K562 (cell line): Measurements from ENCODE around the gene RNF187. TPM values are rescaled to one million over a fixed set of nuclear protein-coding genes. Genes with fewer than 3 reads are reported as not detected.

Source experiments
- CC2D1A ChIP-seq: fragments of 450-650 bp; IDR thresholded peaks from 2 replicates; pipeline ENCODE4 v1.6.1; 2017; ENCODE audit warnings: mild to moderate bottlenecking
- CREBBP ChIP-seq: IDR thresholded peaks from one replicate; pipeline ENCODE4 v1.6.1; 2012; ENCODE audit warnings: low read depth, mild to moderate bottlenecking, control low read depth, inconsistent platforms, low read length
- ETS1 ChIP-seq: conservative IDR thresholded peaks from 2 replicates; pipeline ENCODE4 v1.6.1; 2011; ENCODE audit warnings: low read depth, mild to moderate bottlenecking, low read length; ENCODE audit not compliant: control insufficient read depth
- GTF2E2 ChIP-seq: fragments of 200-800 bp; sonication (Bioruptor generic); IDR thresholded peaks from 2 replicates; pipeline ENCODE4 v1.6.1; 2016; ENCODE audit warnings: missing genetic modification characterization, missing compliant biosample characterization
- MAFG ChIP-seq: fragments of 450-650 bp; conservative IDR thresholded peaks from 2 replicates; pipeline ENCODE4 v1.6.1; 2016; ENCODE audit warnings: missing genetic modification characterization, missing compliant biosample characterization
- NFIX ChIP-seq: fragments of 250-450 bp; sonication (Bioruptor Pico); IDR thresholded peaks from 2 replicates; pipeline ENCODE4 v1.4.0; 2020; ENCODE audit warnings: low read depth, mild to moderate bottlenecking, moderate library complexity
- NFYB ChIP-seq: IDR thresholded peaks from 2 replicates; pipeline ENCODE4 v1.6.1; 2011; ENCODE audit warnings: mild to moderate bottlenecking, moderate library complexity; ENCODE audit not compliant: insufficient read length; ENCODE audit errors: extremely low read depth
- PPARD ChIP-seq: fragments of 250-450 bp; sonication (Bioruptor Pico); IDR thresholded peaks from 2 replicates; pipeline ENCODE4 v1.8.0; 2022; ENCODE audit warnings: inconsistent platforms, mild to moderate bottlenecking, moderate library complexity
- SMAD4 ChIP-seq: fragments of 250-450 bp; sonication (Bioruptor Pico); conservative IDR thresholded peaks from 2 replicates; pipeline ENCODE4 v1.8.0; 2021; ENCODE audit warnings: inconsistent platforms, mild to moderate bottlenecking, moderate library complexity
- SRSF9 ChIP-seq: fragments of 200-400 bp; formaldehyde crosslinking; IDR thresholded peaks from 2 replicates; pipeline ENCODE4 v1.6.1; 2017; ENCODE audit warnings: low read depth, low read length, borderline replicate concordance
- ZNF174 ChIP-seq: fragments of 250-450 bp; sonication (Bioruptor Pico); IDR thresholded peaks from 2 replicates; pipeline ENCODE4 v1.4.0; 2020; ENCODE audit warnings: mild to moderate bottlenecking
- polyA plus RNA-seq, 8 experiments: library from polyadenylated mRNA; depleted of rRNA in 4 of 8; stranded (reverse) in 5 of 8; unstranded in 3 of 8; fragments of >200 nt; fragmentation: Nextera tagmentation in 2 of 8; fragmentation: Illumina TruSeq in 1 of 8; extraction: Ambion mirVana in 2 of 8; extraction: Trizol in 1 of 8; gene quantifications; 2 replicates each; pipeline versions ENCODE4 v1.2.1 to v1.2.3, GENCODE V29; 2011 to 2014; ENCODE audit warnings: inconsistent platforms in 1 of 8, missing spikeins in 1 of 8
- total RNA-seq, 7 experiments: library from RNA; depleted of rRNA in 6 of 7; stranded (reverse); fragments of >200 nt in 6 of 7; fragmentation: Illumina TruSeq in 2 of 7; extraction: Trizol in 2 of 7; gene quantifications; 2 replicates each; pipeline versions ENCODE4 v1.2.1 to v1.2.3, GENCODE V29; 2011 to 2021; ENCODE audit warnings: low replicate concordance in 1 of 7
- TF ChIP-seq, protein P1 (sequence below): fragments of 250-450 bp; sonication (Bioruptor Pico); IDR thresholded peaks from 2 replicates; pipeline ENCODE4 v1.8.0; 2022; ENCODE audit warnings: moderate library complexity, mild to moderate bottlenecking, inconsistent platforms
- TF ChIP-seq, protein P2 (sequence below): fragments of 450-650 bp; IDR thresholded peaks from 2 replicates; pipeline ENCODE4 v1.6.1; 2014; ENCODE audit warnings: low read depth, mild to moderate bottlenecking, moderate library complexity, borderline replicate concordance
- TF ChIP-seq, protein P3 (sequence below): fragments of 250-450 bp; sonication (Bioruptor Pico); IDR thresholded peaks from 2 replicates; pipeline ENCODE4 v1.4.0; 2020
- TF ChIP-seq, protein P4 (sequence below): IDR thresholded peaks from 2 replicates; pipeline ENCODE4 v1.6.1; 2014; ENCODE audit warnings: antibody characterized with exemption

RNF187 gene
- total and polyA plus RNA-seq, 9 of the 15 experiments (the other 6 are each of a cell fraction or from before 2014, with no cell fraction given): 2.3 to 119 (median 41.9) TPM

DNA sequence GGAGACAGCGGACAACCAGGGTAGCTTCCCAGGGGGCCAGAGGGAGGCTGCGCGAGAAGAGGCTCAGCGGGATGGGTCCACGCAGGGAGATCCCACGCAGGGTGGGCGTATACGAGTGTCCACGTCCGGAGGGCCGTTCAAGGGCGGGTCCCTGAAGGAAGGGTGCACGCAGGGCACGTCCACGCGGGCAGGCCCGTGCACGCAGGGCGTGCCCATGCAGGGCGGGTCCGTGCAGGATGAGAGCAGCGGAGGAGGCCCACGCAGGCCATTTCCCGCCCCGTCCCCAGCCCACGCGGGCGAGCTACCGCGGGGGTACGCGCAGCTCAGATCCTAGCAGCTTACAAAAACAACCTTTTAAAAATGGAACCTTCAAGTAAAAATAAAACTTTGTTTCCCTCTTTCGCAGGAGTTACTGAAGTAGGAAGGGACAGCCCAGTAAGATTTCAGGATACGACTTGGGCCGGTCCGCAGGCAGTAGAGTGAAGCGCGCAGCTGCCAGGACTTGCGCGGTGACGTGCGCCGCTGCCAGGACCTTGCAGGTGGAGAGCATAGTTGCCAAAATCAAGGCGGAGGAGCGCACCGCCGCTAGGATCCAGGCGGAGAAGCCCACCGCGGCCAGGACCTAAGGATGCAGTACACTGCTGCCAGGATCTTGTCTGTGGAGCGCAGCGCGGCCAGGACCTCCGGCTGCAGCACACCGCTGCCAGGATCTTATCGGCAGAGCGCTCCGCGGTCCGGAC is 416 bp upstream of the RNF187 start (continued):
- TF ChIP-seq, protein P1, sequence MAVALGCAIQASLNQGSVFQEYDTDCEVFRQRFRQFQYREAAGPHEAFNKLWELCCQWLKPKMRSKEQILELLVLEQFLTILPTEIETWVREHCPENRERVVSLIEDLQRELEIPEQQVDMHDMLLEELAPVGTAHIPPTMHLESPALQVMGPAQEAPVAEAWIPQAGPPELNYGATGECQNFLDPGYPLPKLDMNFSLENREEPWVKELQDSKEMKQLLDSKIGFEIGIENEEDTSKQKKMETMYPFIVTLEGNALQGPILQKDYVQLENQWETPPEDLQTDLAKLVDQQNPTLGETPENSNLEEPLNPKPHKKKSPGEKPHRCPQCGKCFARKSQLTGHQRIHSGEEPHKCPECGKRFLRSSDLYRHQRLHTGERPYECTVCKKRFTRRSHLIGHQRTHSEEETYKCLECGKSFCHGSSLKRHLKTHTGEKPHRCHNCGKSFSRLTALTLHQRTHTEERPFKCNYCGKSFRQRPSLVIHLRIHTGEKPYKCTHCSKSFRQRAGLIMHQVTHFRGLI (CRISPR knock-in tag): no peak
- TF ChIP-seq ETS1 (peak; percentile 32; the same call in 1 of the 2 replicates), SMAD4 (CRISPR knock-in tag) (peak; percentile 69), PPARD (CRISPR knock-in tag) (no peak), CREBBP (no peak), MAFG (no peak), ZNF174 (CRISPR knock-in tag) (no peak), SRSF9 (no peak), NFIX (no peak), NFYB (no peak), GTF2E2 (0 out of 2 replicates have a peak, but pooled peaks have one; percentile 31), CC2D1A (0 out of 2 replicates have a peak, but pooled peaks have one; percentile 48)
- TF ChIP-seq, protein P2, sequence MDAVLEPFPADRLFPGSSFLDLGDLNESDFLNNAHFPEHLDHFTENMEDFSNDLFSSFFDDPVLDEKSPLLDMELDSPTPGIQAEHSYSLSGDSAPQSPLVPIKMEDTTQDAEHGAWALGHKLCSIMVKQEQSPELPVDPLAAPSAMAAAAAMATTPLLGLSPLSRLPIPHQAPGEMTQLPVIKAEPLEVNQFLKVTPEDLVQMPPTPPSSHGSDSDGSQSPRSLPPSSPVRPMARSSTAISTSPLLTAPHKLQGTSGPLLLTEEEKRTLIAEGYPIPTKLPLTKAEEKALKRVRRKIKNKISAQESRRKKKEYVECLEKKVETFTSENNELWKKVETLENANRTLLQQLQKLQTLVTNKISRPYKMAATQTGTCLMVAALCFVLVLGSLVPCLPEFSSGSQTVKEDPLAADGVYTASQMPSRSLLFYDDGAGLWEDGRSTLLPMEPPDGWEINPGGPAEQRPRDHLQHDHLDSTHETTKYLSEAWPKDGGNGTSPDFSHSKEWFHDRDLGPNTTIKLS: peak; percentile 67
- TF ChIP-seq, protein P3, sequence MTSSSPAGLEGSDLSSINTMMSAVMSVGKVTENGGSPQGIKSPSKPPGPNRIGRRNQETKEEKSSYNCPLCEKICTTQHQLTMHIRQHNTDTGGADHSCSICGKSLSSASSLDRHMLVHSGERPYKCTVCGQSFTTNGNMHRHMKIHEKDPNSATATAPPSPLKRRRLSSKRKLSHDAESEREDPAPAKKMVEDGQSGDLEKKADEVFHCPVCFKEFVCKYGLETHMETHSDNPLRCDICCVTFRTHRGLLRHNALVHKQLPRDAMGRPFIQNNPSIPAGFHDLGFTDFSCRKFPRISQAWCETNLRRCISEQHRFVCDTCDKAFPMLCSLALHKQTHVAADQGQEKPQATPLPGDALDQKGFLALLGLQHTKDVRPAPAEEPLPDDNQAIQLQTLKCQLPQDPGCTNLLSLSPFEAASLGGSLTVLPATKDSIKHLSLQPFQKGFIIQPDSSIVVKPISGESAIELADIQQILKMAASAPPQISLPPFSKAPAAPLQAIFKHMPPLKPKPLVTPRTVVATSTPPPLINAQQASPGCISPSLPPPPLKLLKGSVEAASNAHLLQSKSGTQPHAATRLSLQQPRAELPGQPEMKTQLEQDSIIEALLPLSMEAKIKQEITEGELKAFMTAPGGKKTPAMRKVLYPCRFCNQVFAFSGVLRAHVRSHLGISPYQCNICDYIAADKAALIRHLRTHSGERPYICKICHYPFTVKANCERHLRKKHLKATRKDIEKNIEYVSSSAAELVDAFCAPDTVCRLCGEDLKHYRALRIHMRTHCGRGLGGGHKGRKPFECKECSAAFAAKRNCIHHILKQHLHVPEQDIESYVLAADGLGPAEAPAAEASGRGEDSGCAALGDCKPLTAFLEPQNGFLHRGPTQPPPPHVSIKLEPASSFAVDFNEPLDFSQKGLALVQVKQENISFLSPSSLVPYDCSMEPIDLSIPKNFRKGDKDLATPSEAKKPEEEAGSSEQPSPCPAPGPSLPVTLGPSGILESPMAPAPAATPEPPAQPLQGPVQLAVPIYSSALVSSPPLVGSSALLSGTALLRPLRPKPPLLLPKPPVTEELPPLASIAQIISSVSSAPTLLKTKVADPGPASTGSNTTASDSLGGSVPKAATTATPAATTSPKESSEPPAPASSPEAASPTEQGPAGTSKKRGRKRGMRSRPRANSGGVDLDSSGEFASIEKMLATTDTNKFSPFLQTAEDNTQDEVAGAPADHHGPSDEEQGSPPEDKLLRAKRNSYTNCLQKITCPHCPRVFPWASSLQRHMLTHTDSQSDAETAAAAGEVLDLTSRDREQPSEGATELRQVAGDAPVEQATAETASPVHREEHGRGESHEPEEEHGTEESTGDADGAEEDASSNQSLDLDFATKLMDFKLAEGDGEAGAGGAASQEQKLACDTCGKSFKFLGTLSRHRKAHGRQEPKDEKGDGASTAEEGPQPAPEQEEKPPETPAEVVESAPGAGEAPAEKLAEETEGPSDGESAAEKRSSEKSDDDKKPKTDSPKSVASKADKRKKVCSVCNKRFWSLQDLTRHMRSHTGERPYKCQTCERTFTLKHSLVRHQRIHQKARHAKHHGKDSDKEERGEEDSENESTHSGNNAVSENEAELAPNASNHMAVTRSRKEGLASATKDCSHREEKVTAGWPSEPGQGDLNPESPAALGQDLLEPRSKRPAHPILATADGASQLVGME (CRISPR knock-in tag): peak; percentile 12; the same call in 1 of the 2 replicates
- TF ChIP-seq, protein P4, sequence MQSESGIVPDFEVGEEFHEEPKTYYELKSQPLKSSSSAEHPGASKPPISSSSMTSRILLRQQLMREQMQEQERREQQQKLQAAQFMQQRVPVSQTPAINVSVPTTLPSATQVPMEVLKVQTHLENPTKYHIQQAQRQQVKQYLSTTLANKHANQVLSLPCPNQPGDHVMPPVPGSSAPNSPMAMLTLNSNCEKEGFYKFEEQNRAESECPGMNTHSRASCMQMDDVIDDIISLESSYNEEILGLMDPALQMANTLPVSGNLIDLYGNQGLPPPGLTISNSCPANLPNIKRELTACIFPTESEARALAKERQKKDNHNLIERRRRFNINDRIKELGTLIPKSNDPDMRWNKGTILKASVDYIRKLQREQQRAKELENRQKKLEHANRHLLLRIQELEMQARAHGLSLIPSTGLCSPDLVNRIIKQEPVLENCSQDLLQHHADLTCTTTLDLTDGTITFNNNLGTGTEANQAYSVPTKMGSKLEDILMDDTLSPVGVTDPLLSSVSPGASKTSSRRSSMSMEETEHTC: no peak
